ENCODE data around the gene TRAF3IP3. TPM values are rescaled to one million over a fixed set of nuclear protein-coding genes. Genes with fewer than 3 reads are reported as not detected.

Gene TRAF3IP3
- 2.6 TPM for polyA plus RNA-seq (2013, experiment 1 of 2)
- polyA plus RNA-seq (2013, experiment 2 of 2): 2.3 TPM

- Histone ChIP-seq H3K4me1 (ENCODE audit: control insufficient read depth, insufficient read depth, low read length, poor library complexity, severe bottlenecking) (no peaks in the 10 kb centered on the region), H3K27ac (ENCODE audit: low read depth, low read length, severe bottlenecking) (no peak within 1 kb of the TSS), H3K9me3 (ENCODE audit: control insufficient read depth, low read length) (no peaks in the 10 kb centered on the region), H3K36me3 (ENCODE audit: control insufficient read depth, insufficient read depth, low read length) (no peaks in the 10 kb centered on the region), H3K4me3 (ENCODE audit: extremely low read depth, insufficient read depth, low read length, poor library complexity, severe bottlenecking) (no peak within 1 kb of the TSS)
- WGBS, 2 experiments (ENCODE audit: insufficient coverage in 2 of 2): 77% methylated on average over 7 to 9 of the region's 10 CpGs
These were observed at the start of gene TRAF3IP3 for GRCh38 chr1:209755926-209756614. Gene TRAF3IP3, plus strand, starts transcription at chr1:209756053. Its CDS starts 3,987 bp downstream, at chr1:209760040.

DNA sequence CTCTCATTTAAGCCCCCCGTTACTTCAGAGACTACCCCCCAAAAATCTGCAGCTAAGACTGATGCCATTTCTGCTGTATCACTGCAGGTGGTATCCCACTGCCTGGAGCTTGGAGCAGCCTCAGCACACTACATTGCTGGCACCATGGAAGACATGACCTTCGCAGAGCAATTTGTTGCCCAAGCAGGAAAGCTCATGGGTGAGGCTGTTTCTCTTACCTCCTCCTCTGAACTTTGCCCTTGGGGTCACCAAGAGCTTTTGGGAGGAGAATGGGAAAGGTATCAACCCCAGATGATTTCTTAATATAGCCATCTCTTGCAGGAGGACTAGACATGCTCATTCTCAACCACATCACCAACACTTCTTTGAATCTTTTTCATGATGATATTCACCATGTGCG, 49.2 kb upstream of the TRAF3IP3 start:
- Histone ChIP-seq H3K9me3 (ENCODE audit: control insufficient read depth, low read length) (no peaks in the 10 kb centered on the region), H3K27ac (ENCODE audit: low read depth, low read length, severe bottlenecking) (no peak overlapping the region), H3K36me3 (ENCODE audit: control insufficient read depth, insufficient read depth, low read length) (no peaks in the 10 kb centered on the region), H3K4me1 (ENCODE audit: control insufficient read depth, insufficient read depth, low read length, poor library complexity, severe bottlenecking) (no peaks in the 10 kb centered on the region), H3K4me3 (ENCODE audit: extremely low read depth, insufficient read depth, low read length, poor library complexity, severe bottlenecking) (no peak overlapping the region)
- WGBS, 2 experiments (ENCODE audit: insufficient coverage in 2 of 2): 75 to 90% methylated on average over 1 to 2 of the region's 3 CpGs

- Histone ChIP-seq H3K4me1 (ENCODE audit: control insufficient read depth, insufficient read depth, low read length, poor library complexity, severe bottlenecking) (no peaks in the 10 kb centered on the region), H3K27ac (ENCODE audit: low read depth, low read length, severe bottlenecking) (no peak overlapping the region), H3K4me3 (ENCODE audit: extremely low read depth, insufficient read depth, low read length, poor library complexity, severe bottlenecking) (no peak overlapping the region), H3K9me3 (ENCODE audit: control insufficient read depth, low read length) (no peaks in the 10 kb centered on the region), H3K36me3 (ENCODE audit: control insufficient read depth, insufficient read depth, low read length) (no peaks in the 10 kb centered on the region)
- WGBS, 2 experiments (ENCODE audit: insufficient coverage in 2 of 2): 90 to 100% methylated on average over 1 of the region's 1 CpG
These were observed 48.5 kb upstream of the TRAF3IP3 start for GRCh38 chr1:209707308-209707707.

- WGBS, 2 experiments (ENCODE audit: insufficient coverage in 2 of 2): 17% methylated on average over 1 of the region's 4 CpGs; no CpG with 5 or more reads in 1 of the 2 experiments
- Histone ChIP-seq H3K4me1 (ENCODE audit: control insufficient read depth, insufficient read depth, low read length, poor library complexity, severe bottlenecking) (no peaks in the 10 kb centered on the region), H3K4me3 (ENCODE audit: extremely low read depth, insufficient read depth, low read length, poor library complexity, severe bottlenecking) (no peak overlapping the region), H3K36me3 (ENCODE audit: control insufficient read depth, insufficient read depth, low read length) (no peaks in the 10 kb centered on the region), H3K9me3 (ENCODE audit: control insufficient read depth, low read length) (no peaks in the 10 kb centered on the region), H3K27ac (ENCODE audit: low read depth, low read length, severe bottlenecking) (no peak overlapping the region)
These were observed 47.6 kb upstream of the TRAF3IP3 start for GRCh38 chr1:209708297-209708696.

- no peak overlapping the region for H3K27ac ChIP-seq (ENCODE audit: low read depth, low read length, severe bottlenecking)
- WGBS, 2 experiments (ENCODE audit: insufficient coverage in 2 of 2): 81 to 100% methylated on average over 2 of the region's 2 CpGs
These were observed 45.8 kb upstream of the TRAF3IP3 start for GRCh38 chr1:209710093-209710492.

DNA sequence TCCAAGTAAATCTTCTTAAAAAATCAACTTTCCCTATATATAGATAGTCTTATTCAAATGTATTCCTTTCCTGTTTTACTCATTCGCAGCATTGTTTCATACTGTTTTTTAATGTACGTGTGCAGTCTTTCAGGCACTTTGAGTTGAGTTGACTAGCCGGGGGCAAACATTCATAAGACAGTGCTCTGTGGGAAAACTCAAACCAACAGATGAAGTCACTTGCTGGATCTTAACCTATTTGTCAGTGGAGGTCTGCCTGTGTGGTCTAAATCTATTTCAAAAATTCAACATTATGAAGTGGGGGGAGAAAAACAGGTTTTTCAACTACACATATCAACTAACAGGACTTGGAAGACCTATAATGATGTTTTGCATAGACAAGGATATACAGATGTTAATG, 45.0 kb upstream of the TRAF3IP3 start:
- H3K36me3 ChIP-seq (ENCODE audit: control insufficient read depth, insufficient read depth, low read length): no peaks in the 10 kb centered on the region
- no peaks in the 10 kb centered on the region for H3K9me3 ChIP-seq (ENCODE audit: control insufficient read depth, low read length)
- H3K4me1 ChIP-seq (ENCODE audit: control insufficient read depth, insufficient read depth, low read length, poor library complexity, severe bottlenecking): no peaks in the 10 kb centered on the region
- WGBS, 2 experiments (ENCODE audit: insufficient coverage in 2 of 2): 84 to 100% methylated on average over 1 to 3 of the region's 3 CpGs
- no peak overlapping the region for H3K27ac ChIP-seq (ENCODE audit: low read depth, low read length, severe bottlenecking)
- no peak overlapping the region for H3K4me3 ChIP-seq (ENCODE audit: extremely low read depth, insufficient read depth, low read length, poor library complexity, severe bottlenecking)

More at GRCh38 chr1:209710093-209710492, 45.8 kb upstream of the TRAF3IP3 start:
- Histone ChIP-seq H3K4me1 (ENCODE audit: control insufficient read depth, insufficient read depth, low read length, poor library complexity, severe bottlenecking) (no peaks in the 10 kb centered on the region), H3K4me3 (ENCODE audit: extremely low read depth, insufficient read depth, low read length, poor library complexity, severe bottlenecking) (no peak overlapping the region), H3K36me3 (ENCODE audit: control insufficient read depth, insufficient read depth, low read length) (no peaks in the 10 kb centered on the region), H3K9me3 (ENCODE audit: control insufficient read depth, low read length) (no peaks in the 10 kb centered on the region)

DNA sequence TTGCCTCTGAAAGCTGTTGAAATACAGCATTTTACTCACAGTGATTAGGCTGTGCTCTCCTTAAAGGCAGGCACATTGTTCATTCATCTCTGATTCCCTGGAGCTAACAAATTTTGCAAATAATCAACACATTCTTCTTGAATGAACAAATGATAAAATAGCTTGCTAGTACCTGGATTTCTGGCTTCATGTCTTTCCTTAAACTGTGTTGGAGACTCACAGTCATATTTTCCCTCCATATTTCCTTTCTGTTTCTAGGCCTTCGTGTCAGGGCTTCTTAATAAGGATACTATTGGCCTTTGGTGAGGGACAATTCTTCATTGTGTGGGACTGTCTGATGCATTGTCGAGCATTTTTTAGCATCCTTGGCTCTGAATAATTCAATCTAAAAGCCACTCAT, 41.5 kb upstream of the TRAF3IP3 start:
- Histone ChIP-seq H3K4me1 (ENCODE audit: control insufficient read depth, insufficient read depth, low read length, poor library complexity, severe bottlenecking) (no peaks in the 10 kb centered on the region), H3K9me3 (ENCODE audit: control insufficient read depth, low read length) (no peaks in the 10 kb centered on the region), H3K27ac (ENCODE audit: low read depth, low read length, severe bottlenecking) (no peak overlapping the region), H3K36me3 (ENCODE audit: control insufficient read depth, insufficient read depth, low read length) (no peaks in the 10 kb centered on the region), H3K4me3 (ENCODE audit: extremely low read depth, insufficient read depth, low read length, poor library complexity, severe bottlenecking) (no peak overlapping the region)
- WGBS, 2 experiments (ENCODE audit: insufficient coverage in 2 of 2): 60% methylated on average over 1 of the region's 2 CpGs; no CpG with 5 or more reads in 1 of the 2 experiments

- H3K4me3 ChIP-seq (ENCODE audit: extremely low read depth, insufficient read depth, low read length, poor library complexity, severe bottlenecking): no peak overlapping the region
- no peaks in the 10 kb centered on the region for H3K36me3 ChIP-seq (ENCODE audit: control insufficient read depth, insufficient read depth, low read length)
- no peaks in the 10 kb centered on the region for H3K9me3 ChIP-seq (ENCODE audit: control insufficient read depth, low read length)
- no peak overlapping the region for H3K27ac ChIP-seq (ENCODE audit: low read depth, low read length, severe bottlenecking)
- H3K4me1 ChIP-seq (ENCODE audit: control insufficient read depth, insufficient read depth, low read length, poor library complexity, severe bottlenecking): no peaks in the 10 kb centered on the region
These were observed 40.5 kb upstream of the TRAF3IP3 start for GRCh38 chr1:209715314-209715713.

GRCh38 chr1:209717818-209718217, 38.0 kb upstream of the TRAF3IP3 start:
- Histone ChIP-seq H3K4me1 (ENCODE audit: control insufficient read depth, insufficient read depth, low read length, poor library complexity, severe bottlenecking) (no peaks in the 10 kb centered on the region), H3K27ac (ENCODE audit: low read depth, low read length, severe bottlenecking) (no peak overlapping the region), H3K36me3 (ENCODE audit: control insufficient read depth, insufficient read depth, low read length) (no peaks in the 10 kb centered on the region), H3K9me3 (ENCODE audit: control insufficient read depth, low read length) (no peaks in the 10 kb centered on the region), H3K4me3 (ENCODE audit: extremely low read depth, insufficient read depth, low read length, poor library complexity, severe bottlenecking) (no peak overlapping the region)
- WGBS, 2 experiments (ENCODE audit: insufficient coverage in 2 of 2): 40 to 86% methylated on average over 1 of the region's 2 CpGs

DNA sequence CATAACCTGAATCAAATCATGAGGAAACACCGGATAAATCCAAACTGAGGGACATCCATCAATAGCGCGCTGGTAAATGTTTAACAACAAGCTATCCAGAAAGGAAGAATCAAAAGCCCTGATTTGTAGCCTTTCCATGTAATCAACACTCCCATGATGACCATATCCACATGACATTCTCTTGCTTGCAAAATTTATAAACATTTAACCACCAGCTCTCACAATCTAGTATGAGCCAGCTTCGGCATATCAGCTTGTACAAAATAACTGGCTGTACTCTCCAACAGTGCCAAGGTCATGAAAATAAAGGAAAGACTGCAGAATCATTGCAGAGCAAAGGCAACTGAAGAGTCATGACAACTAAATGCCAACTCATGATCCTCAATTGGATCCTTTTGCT, 35.5 kb upstream of the TRAF3IP3 start:
- H3K4me3 ChIP-seq (ENCODE audit: extremely low read depth, insufficient read depth, low read length, poor library complexity, severe bottlenecking): no peak overlapping the region
- H3K36me3 ChIP-seq (ENCODE audit: control insufficient read depth, insufficient read depth, low read length): no peaks in the 10 kb centered on the region
- no peaks in the 10 kb centered on the region for H3K4me1 ChIP-seq (ENCODE audit: control insufficient read depth, insufficient read depth, low read length, poor library complexity, severe bottlenecking)
- WGBS, 2 experiments (ENCODE audit: insufficient coverage in 2 of 2): 95 to 100% methylated on average over 4 of the region's 4 CpGs
- no peak overlapping the region for H3K27ac ChIP-seq (ENCODE audit: low read depth, low read length, severe bottlenecking)
- H3K9me3 ChIP-seq (ENCODE audit: control insufficient read depth, low read length): no peaks in the 10 kb centered on the region

DNA sequence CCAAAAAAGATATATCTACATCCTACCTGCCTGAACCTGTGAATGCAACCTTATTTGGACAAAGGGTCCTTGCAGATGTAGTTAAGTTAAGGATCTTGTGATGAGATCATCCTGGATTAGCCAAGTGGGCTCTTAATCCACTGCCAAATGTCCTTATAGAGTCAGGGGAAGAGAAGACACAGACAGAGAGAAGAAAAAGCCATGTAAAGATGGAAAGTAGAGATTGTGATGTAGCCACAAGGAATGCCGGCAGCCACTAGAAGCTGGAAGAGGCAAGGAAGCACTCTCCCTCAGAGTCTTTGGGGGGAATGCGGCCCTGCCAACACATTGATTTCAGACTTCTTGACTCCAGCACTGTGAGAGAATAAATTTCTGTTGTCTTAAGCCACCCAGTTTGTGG, 35.0 kb upstream of the TRAF3IP3 start:
- Histone ChIP-seq H3K36me3 (ENCODE audit: control insufficient read depth, insufficient read depth, low read length) (no peaks in the 10 kb centered on the region), H3K4me3 (ENCODE audit: extremely low read depth, insufficient read depth, low read length, poor library complexity, severe bottlenecking) (no peak overlapping the region), H3K9me3 (ENCODE audit: control insufficient read depth, low read length) (no peaks in the 10 kb centered on the region), H3K27ac (ENCODE audit: low read depth, low read length, severe bottlenecking) (no peak overlapping the region), H3K4me1 (ENCODE audit: control insufficient read depth, insufficient read depth, low read length, poor library complexity, severe bottlenecking) (no peaks in the 10 kb centered on the region)
- WGBS, 2 experiments (ENCODE audit: insufficient coverage in 2 of 2): 79% methylated on average over 1 of the region's 2 CpGs; no CpG with 5 or more reads in 1 of the 2 experiments
